GM12891 (cell line): Measurements from ENCODE around the gene RASGEF1C.

Source experiments
- DNase-seq: peaks from one replicate; pipeline ENCODE4 v3.0.0; 2011; ENCODE audit warnings: low spot score; ENCODE audit not compliant: insufficient read length
- FAIRE-seq: peaks from 2 replicates; lab custom pipeline; 2011; peaks lifted over from hg19 to GRCh38; lab: Jason Lieb, UNC
- PAX5 ChIP-seq: IDR thresholded peaks from 2 replicates; pipeline ENCODE4 v1.6.1; 2011; ENCODE audit warnings: low read length, moderate library complexity, mild to moderate bottlenecking; ENCODE audit not compliant: insufficient read depth, severe bottlenecking
- POLR2A ChIP-seq: IDR thresholded peaks from 2 replicates; pipeline ENCODE4 v1.6.1; 2011; ENCODE audit warnings: low read depth, low read length, control low read depth
- POLR2AphosphoS5 ChIP-seq: IDR thresholded peaks from 2 replicates; pipeline ENCODE4 v1.6.1; 2011; ENCODE audit warnings: low read depth, low read length, control low read depth
- POU2F2 ChIP-seq: IDR thresholded peaks from 2 replicates; pipeline ENCODE4 v1.6.1; 2011; ENCODE audit warnings: low read depth, mild to moderate bottlenecking, control low read depth, low read length, moderate library complexity
- SPI1 ChIP-seq: IDR thresholded peaks from 2 replicates; pipeline ENCODE4 v1.6.1; 2011; ENCODE audit warnings: low read depth, low read length, control low read depth
- TAF1 ChIP-seq: IDR thresholded peaks from 2 replicates; pipeline ENCODE4 v1.6.1; 2011; ENCODE audit warnings: low read depth, low read length, control low read depth

Gene RASGEF1C

GRCh38 chr5:180138214-180138975, 70.6 kb downstream of the RASGEF1C start:
- DNase-seq (no peak), FAIRE-seq (no peak)
- no peak for TF ChIP-seq SPI1
- no peak for TF ChIP-seq POU2F2
- TF ChIP-seq PAX5, result no peak
- no peak for TF ChIP-seq POLR2A
- no peak for TF ChIP-seq POLR2AphosphoS5
- TF ChIP-seq TAF1, result no peak

- TF ChIP-seq POLR2A, result no peak
- no peak for TF ChIP-seq TAF1
- no peak for TF ChIP-seq POLR2AphosphoS5
- TF ChIP-seq PAX5, result no peak
- TF ChIP-seq POU2F2, result no peak
- no peak for TF ChIP-seq SPI1
- no peak for FAIRE-seq
- DNase-seq, result no peak
These were observed 71.4 kb downstream of the RASGEF1C start for GRCh38 chr5:180137401-180138213.

- no peak for TF ChIP-seq PAX5
- DNase-seq (no peak), FAIRE-seq (no peak)
These were observed 72.2 kb downstream of the RASGEF1C start for GRCh38 chr5:180136630-180137381.

GRCh38 chr5:180135967-180136629, 72.9 kb downstream of the RASGEF1C start:
- no peak for DNase-seq
- FAIRE-seq, result no peak
- TF ChIP-seq SPI1 (no peak), PAX5 (no peak), POLR2A (no peak), POLR2AphosphoS5 (no peak), POU2F2 (no peak), TAF1 (no peak)

GRCh38 chr5:180135128-180135955, 73.7 kb downstream of the RASGEF1C start:
- FAIRE-seq (no peak), DNase-seq (no peak)
- TF ChIP-seq SPI1 (no peak), POLR2A (no peak), TAF1 (no peak), PAX5 (no peak), POLR2AphosphoS5 (no peak), POU2F2 (no peak)

GRCh38 chr5:180133971-180134508, 75.0 kb downstream of the RASGEF1C start:
- TF ChIP-seq PAX5, result no peak
- no peak for TF ChIP-seq POU2F2
- TF ChIP-seq SPI1, result no peak
- TF ChIP-seq POLR2A, result no peak
- no peak for TF ChIP-seq TAF1
- FAIRE-seq, result no peak
- no peak for DNase-seq

GRCh38 chr5:180133551-180133950, 75.5 kb downstream of the RASGEF1C start:
- no peak for TF ChIP-seq POLR2A
- no peak for TF ChIP-seq TAF1
- TF ChIP-seq POU2F2, result no peak
- TF ChIP-seq POLR2AphosphoS5, result no peak
- DNase-seq (no peak), FAIRE-seq (no peak)

GRCh38 chr5:180133060-180133459, 76.0 kb downstream of the RASGEF1C start:
- no peak for FAIRE-seq

More at GRCh38 chr5:180133060-180133459, 76.0 kb downstream of the RASGEF1C start:
- TF ChIP-seq POU2F2 (no peak), SPI1 (no peak), TAF1 (no peak), POLR2AphosphoS5 (no peak), PAX5 (no peak), POLR2A (no peak)
- peak; percentile 5 for DNase-seq
